Body of pancreas (tissue), 4 donors: Measurements from ENCODE around the gene TSHZ2.

Experiments
- CTCF ChIP-seq, 7 experiments: fragments of 450-650 bp in 4 of 7; fragments of 200-600 bp in 3 of 7; sonication (generic) in 3 of 7; IDR thresholded peaks; one replicate each; pipeline ENCODE4 v1.5.1; 2016 to 2019; ENCODE audit warnings: antibody characterized with exemption in 7 of 7
- POLR2A ChIP-seq, 3 donors: fragments of 450-650 bp; IDR thresholded peaks; one replicate each; pipeline ENCODE4 v1.6.1; 2016; ENCODE audit warnings: antibody characterized with exemption in 3 of 3, mild to moderate bottlenecking in 2 of 3

- TF ChIP-seq CTCF (IDR thresholded peaks at IDR 0.05) (no peak), POLR2A (IDR thresholded peaks at IDR 0.05) (no peak)
Observed at GRCh38 chr20:53294804-53295203, 322.6 kb downstream of the TSHZ2 start.
